Upper lobe of left lung (tissue), 6 donors: ENCODE data around the gene PLK5. TPM values are rescaled to one million over a fixed set of nuclear protein-coding genes. Genes with fewer than 3 reads are reported as not detected.

Experiments used
- ATAC-seq, 2 donors: fragments of 200-7000 bp; cut with Tn5 transposase; one replicate each; pipeline ENCODE4 v1.9.1; 2022; ENCODE audit warnings: mild to moderate bottlenecking in 2 of 2, moderate library complexity in 2 of 2; ENCODE audit not compliant: low FRiP score in 2 of 2
- DNase-seq, 2 donors: peaks; one replicate each; pipeline ENCODE4 v3.0.0-alpha.2; 2019 to 2020
- H3K27ac ChIP-seq, 4 donors: fragments of 200-600 bp; sonication (generic); one replicate each; pipeline ENCODE4 v1.5.1; 2016 to 2019
- H3K27me3 ChIP-seq, 4 donors: fragments of 200-600 bp; sonication (generic); one replicate each; pipeline ENCODE4 v1.5.1; 2017 to 2019
- H3K36me3 ChIP-seq, 4 donors: fragments of 200-600 bp; sonication (generic); one replicate each; pipeline ENCODE4 v1.5.1; 2016 to 2019
- H3K4me1 ChIP-seq, 4 donors: fragments of 200-600 bp; sonication (generic); one replicate each; pipeline ENCODE4 v1.5.1; 2018 to 2019
- H3K4me3 ChIP-seq, 4 donors: fragments of 200-600 bp; sonication (generic); one replicate each; pipeline ENCODE4 v1.5.1; 2017 to 2019; ENCODE audit warnings: mild to moderate bottlenecking in 2 of 4, moderate library complexity in 1 of 4
- H3K9me3 ChIP-seq, 4 donors: fragments of 200-600 bp; sonication (generic); one replicate each; pipeline ENCODE4 v1.5.1; 2018 to 2019
- EP300 ChIP-seq, 4 donors: sonication (generic); formaldehyde crosslinking; IDR thresholded peaks; one replicate each; pipeline ENCODE4 v1.5.1; 2017; ENCODE audit warnings: antibody characterized with exemption in 4 of 4, control low read depth in 2 of 4
- POLR2A ChIP-seq, 4 donors: fragments of 450-650 bp; IDR thresholded peaks; one replicate each; pipeline ENCODE4 v1.5.1; 2016 to 2017; ENCODE audit warnings: antibody characterized with exemption in 4 of 4, mild to moderate bottlenecking in 2 of 4
- POLR2AphosphoS5 ChIP-seq, 2 donors: sonication (generic); formaldehyde crosslinking; IDR thresholded peaks; one replicate each; pipeline ENCODE4 v1.5.1; 2017; ENCODE audit warnings: antibody characterized with exemption in 2 of 2
- WGBS, 2 donors: methylation state at CpG; one replicate each; pipeline ENCODE4 v1.1.5; 2017 to 2018; 5-methylcytosine and 5-hydroxymethylcytosine counted together
- total RNA-seq, 6 donors: library from RNA; depleted of rRNA in 4 of 6; stranded (reverse); fragments of >200 nt in 4 of 6; gene quantifications; one replicate each; pipeline versions ENCODE4 v1.1.0 to v1.2.1, GENCODE V29; 2016 to 2021
- TF ChIP-seq, protein P1 (sequence below), 6 experiments: fragments of 450-650 bp in 4 of 6; fragments of 200-600 bp in 2 of 6; sonication (generic) in 2 of 6; IDR thresholded peaks; one replicate each; pipeline ENCODE4 v1.5.1; 2016 to 2019; ENCODE audit warnings: antibody characterized with exemption in 6 of 6
- donor health status: DM: no; HTN: no; CAD: no; lungs with moderate emphysema.
- donor health status: DM: no; HTN: yes; CAD: no; lungs with severe emphysema.

The PLK5 gene
- total RNA-seq, 6 donors from 2014 or later = not detected

- Histone ChIP-seq H3K4me3 (no peak overlapping the region), H3K9me3 (no peaks in the 10 kb centered on the region), H3K36me3 (peaks cover 10 to 62% (median 58%) of the 10 kb centered on the region in 4 donors), H3K4me1 (no peaks in the 10 kb centered on the region), H3K27me3 (no peaks in the 10 kb centered on the region), H3K27ac (no peak overlapping the region)
- 73 to 95% methylated on average over 8 to 14 of the region's 41 CpGs for WGBS, 2 donors
- ATAC-seq (peak in 1 of 2 donors; percentile 3), DNase-seq (peak in 1 of 2 donors; percentile 73)
- TF ChIP-seq, protein P1, sequence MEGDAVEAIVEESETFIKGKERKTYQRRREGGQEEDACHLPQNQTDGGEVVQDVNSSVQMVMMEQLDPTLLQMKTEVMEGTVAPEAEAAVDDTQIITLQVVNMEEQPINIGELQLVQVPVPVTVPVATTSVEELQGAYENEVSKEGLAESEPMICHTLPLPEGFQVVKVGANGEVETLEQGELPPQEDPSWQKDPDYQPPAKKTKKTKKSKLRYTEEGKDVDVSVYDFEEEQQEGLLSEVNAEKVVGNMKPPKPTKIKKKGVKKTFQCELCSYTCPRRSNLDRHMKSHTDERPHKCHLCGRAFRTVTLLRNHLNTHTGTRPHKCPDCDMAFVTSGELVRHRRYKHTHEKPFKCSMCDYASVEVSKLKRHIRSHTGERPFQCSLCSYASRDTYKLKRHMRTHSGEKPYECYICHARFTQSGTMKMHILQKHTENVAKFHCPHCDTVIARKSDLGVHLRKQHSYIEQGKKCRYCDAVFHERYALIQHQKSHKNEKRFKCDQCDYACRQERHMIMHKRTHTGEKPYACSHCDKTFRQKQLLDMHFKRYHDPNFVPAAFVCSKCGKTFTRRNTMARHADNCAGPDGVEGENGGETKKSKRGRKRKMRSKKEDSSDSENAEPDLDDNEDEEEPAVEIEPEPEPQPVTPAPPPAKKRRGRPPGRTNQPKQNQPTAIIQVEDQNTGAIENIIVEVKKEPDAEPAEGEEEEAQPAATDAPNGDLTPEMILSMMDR (IDR thresholded peaks at IDR 0.05) = no peak
- TF ChIP-seq EP300 (IDR thresholded peaks at IDR 0.05) = no peak
- TF ChIP-seq POLR2AphosphoS5 (IDR thresholded peaks at IDR 0.05) = no peak
- no peak for TF ChIP-seq POLR2A (IDR thresholded peaks at IDR 0.05)
Measured at GRCh38 chr19:1577090-1577928, 53.4 kb downstream of the PLK5 start.

GRCh38 chr19:1577929-1578618, 54.2 kb downstream of the PLK5 start:
- peaks cover 10 to 69% (median 65%) of the 10 kb centered on the region in 4 donors for H3K36me3 ChIP-seq
- DNase-seq (peak in 1 of 2 donors; percentile 81), ATAC-seq (peak in 1 of 2 donors; percentile 6)
- H3K27me3 ChIP-seq = no peaks in the 10 kb centered on the region
- 92 to 94% methylated on average over 28 to 47 of the region's 49 CpGs for WGBS, 2 donors
- H3K4me1 ChIP-seq = no peaks in the 10 kb centered on the region
- no peak overlapping the region for H3K4me3 ChIP-seq
- H3K27ac ChIP-seq = no peak overlapping the region
- no peaks in the 10 kb centered on the region for H3K9me3 ChIP-seq
- TF ChIP-seq POLR2AphosphoS5 (IDR thresholded peaks at IDR 0.05) = no peak
- no peak for TF ChIP-seq POLR2A (IDR thresholded peaks at IDR 0.05)
- TF ChIP-seq EP300 (IDR thresholded peaks at IDR 0.05) = no peak
- TF ChIP-seq, protein P1 (IDR thresholded peaks at IDR 0.05) = no peak

GRCh38 chr19:1579222-1579621, 55.3 kb downstream of the PLK5 start:
- ATAC-seq = no peak
- no peaks in the 10 kb centered on the region for H3K9me3 ChIP-seq
- no peak overlapping the region for H3K27ac ChIP-seq
- DNase-seq = no peak
- no peak overlapping the region for H3K4me3 ChIP-seq
- WGBS, 2 donors = 91 to 96% methylated on average over 20 of the region's 20 CpGs
- TF ChIP-seq, protein P1 (IDR thresholded peaks at IDR 0.05) = no peak
- TF ChIP-seq EP300 (IDR thresholded peaks at IDR 0.05) (no peak), POLR2A (IDR thresholded peaks at IDR 0.05) (no peak), POLR2AphosphoS5 (IDR thresholded peaks at IDR 0.05) (no peak)
- no peaks in the 10 kb centered on the region for H3K27me3 ChIP-seq
- peaks cover 10 to 79% (median 73%) of the 10 kb centered on the region in 4 donors for H3K36me3 ChIP-seq
- H3K4me1 ChIP-seq = no peaks in the 10 kb centered on the region

DNA sequence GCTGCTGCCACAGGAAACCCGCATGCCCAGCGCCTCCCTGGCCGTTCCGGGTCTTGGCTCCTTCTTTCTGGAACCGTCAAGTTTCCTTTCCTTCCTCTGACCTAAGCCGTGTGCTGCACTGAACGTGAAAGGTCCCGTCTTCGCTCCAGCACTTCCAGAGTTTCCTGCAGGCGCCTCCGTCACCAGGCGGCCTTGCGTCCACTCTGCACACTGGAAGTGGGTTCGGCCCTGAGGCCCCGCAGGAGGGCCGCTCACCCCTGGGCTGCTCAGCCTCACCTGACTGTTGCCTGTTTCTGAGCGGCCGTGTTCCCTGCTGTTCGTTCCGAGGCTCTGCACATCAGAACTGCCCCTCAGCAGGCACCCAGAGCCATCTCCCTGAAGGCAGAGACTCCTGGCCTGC, 56.5 kb downstream of the PLK5 start:
- Histone ChIP-seq H3K4me3 (no peak overlapping the region), H3K9me3 (no peaks in the 10 kb centered on the region), H3K4me1 (no peaks in the 10 kb centered on the region), H3K27ac (no peak overlapping the region), H3K36me3 (peaks cover 10 to 88% (median 78%) of the 10 kb centered on the region in 4 donors), H3K27me3 (no peaks in the 10 kb centered on the region)
- DNase-seq (no peak), ATAC-seq (no peak)
- TF ChIP-seq POLR2AphosphoS5 (IDR thresholded peaks at IDR 0.05) (no peak), POLR2A (IDR thresholded peaks at IDR 0.05) (no peak), EP300 (IDR thresholded peaks at IDR 0.05) (no peak)
- TF ChIP-seq, protein P1 (IDR thresholded peaks at IDR 0.05) = no peak
- 91 to 94% methylated on average over 13 to 20 of the region's 20 CpGs for WGBS, 2 donors
